Measurements from ENCODE around the gene EFL1.

EFL1 gene

DNA sequence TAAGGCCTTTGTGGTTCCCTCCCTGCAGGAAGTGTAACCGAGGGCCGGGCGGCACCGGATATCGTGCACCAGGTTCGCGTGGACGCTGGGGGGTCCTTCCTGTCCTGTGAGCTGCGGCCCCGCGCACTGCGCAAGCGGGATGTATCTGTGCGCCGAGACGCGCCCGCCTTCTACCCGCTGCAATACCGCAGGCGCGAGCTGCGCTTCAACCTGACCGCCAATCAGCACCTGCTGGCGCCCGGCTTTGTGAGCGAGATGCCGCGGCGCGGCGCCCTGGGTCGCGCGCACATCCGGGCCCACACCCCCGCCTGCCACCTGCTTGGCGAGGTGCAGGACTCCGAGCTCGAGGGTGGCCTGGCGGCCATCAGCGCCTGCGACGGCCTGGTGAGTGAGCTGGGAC lies 36.0 kb upstream of the EFL1 start:
- Histone ChIP-seq H3K27ac (ENCODE audit: low read depth, low read length) (no peak overlapping the region), H3K79me1 (ENCODE audit: low read length) (no peaks in the 10 kb centered on the region), H3K4ac (ENCODE audit: low read depth, low read length) (no peak overlapping the region), H3K4me1 (ENCODE audit: control insufficient read depth in 1 of 2, insufficient read depth in 2 of 2, low read length in 2 of 2) (no peaks in the 10 kb centered on the region), H4K8ac (ENCODE audit: low read depth, low read length) (no peak overlapping the region), H3K36me3 (ENCODE audit: control insufficient read depth in 1 of 2, insufficient read depth in 2 of 2, low read length in 2 of 2) (no peaks in the 10 kb centered on the region), H3K9me3 (ENCODE audit: insufficient read depth, low read depth, low read length) (no peaks in the 10 kb centered on the region), H3K79me2 (ENCODE audit: control insufficient read depth, insufficient read depth, low read length, poor library complexity) (no peaks in the 10 kb centered on the region), H2AFZ (ENCODE audit: insufficient read depth, low read length, poor library complexity) (no peak overlapping the region), H4K12ac (ENCODE audit: low read depth, low read length) (no peak overlapping the region), H4K91ac (ENCODE audit: low read depth, low read length) (no peak overlapping the region), H3K9ac (ENCODE audit: low read length) (no peak overlapping the region), H3K23ac (ENCODE audit: low read length) (no peak overlapping the region), H2BK5ac (ENCODE audit: low read depth, low read length, poor library complexity) (no peak overlapping the region), H3K18ac (ENCODE audit: low read length) (no peak overlapping the region), H3K14ac (ENCODE audit: low read length) (no peak overlapping the region), H2BK120ac (ENCODE audit: insufficient read depth, low read length, poor library complexity) (no peak overlapping the region), H2BK12ac (ENCODE audit: low read length) (no peak overlapping the region), H2AK5ac (ENCODE audit: low read length) (no peak overlapping the region), H3K27me3 (ENCODE audit: insufficient read depth, low read length) (no peaks in the 10 kb centered on the region), H3K4me2 (ENCODE audit: low read length) (no peak overlapping the region), H3K4me3 (ENCODE audit: low read depth, low read length) (no peak overlapping the region)
- no peak for DNase-seq
- WGBS (ENCODE audit: extremely low coverage, insufficient coverage, insufficient read length) = no CpG with 5 or more reads among the region's 44 CpGs

DNA sequence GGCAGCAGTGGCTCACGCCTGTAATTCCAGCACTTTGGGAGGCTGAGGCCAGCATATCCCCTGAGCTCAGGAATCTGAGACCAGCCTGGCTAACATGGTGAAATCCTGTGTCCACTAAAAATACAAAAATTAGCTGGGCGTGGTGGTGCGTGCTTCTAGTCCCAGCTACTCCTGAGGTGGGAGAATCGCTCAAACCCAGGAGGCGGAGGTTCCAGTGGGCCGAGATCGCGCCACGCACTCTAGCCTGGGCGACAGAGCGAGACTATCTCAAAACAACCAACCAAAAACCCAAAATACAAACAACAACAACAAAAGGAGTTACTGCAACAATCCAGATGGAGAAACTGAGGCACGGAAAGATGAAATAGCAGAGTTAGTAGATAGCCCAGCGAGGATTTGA lies 35.5 kb upstream of the EFL1 start:
- no peak overlapping the region for H3K9ac ChIP-seq (ENCODE audit: low read length)
- no peak overlapping the region for H4K91ac ChIP-seq (ENCODE audit: low read depth, low read length)
- no CpG with 5 or more reads among the region's 13 CpGs for WGBS (ENCODE audit: extremely low coverage, insufficient coverage, insufficient read length)

DNA sequence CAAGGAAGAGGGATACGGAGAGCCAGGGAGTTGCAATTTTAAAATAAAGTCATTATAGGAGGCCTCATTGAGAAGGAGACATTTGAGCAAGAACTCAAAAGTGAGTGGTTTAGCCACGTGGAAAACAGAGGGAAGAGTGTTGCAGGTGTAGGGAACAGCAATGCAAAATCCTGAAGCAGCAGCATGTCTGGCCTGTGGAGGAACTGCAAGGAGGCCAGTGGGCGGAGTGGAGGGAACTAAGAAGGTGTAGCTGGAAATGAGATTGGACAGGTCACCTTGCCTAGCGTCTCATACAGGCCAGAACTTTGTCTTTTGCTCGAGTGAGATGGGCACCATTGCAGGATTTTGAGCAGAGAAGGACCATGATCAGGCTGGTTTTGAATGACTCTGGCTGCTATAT lies 35.0 kb upstream of the EFL1 start:
- no peak for DNase-seq
- Histone ChIP-seq H3K9me3 (ENCODE audit: insufficient read depth, low read depth, low read length) (no peaks in the 10 kb centered on the region), H3K79me2 (ENCODE audit: control insufficient read depth, insufficient read depth, low read length, poor library complexity) (no peaks in the 10 kb centered on the region), H3K4me2 (ENCODE audit: low read length) (no peak overlapping the region), H2BK5ac (ENCODE audit: low read depth, low read length, poor library complexity) (no peak overlapping the region), H2AFZ (ENCODE audit: insufficient read depth, low read length, poor library complexity) (no peak overlapping the region), H3K79me1 (ENCODE audit: low read length) (no peaks in the 10 kb centered on the region), H4K91ac (ENCODE audit: low read depth, low read length) (no peak overlapping the region), H2BK12ac (ENCODE audit: low read length) (no peak overlapping the region), H3K18ac (ENCODE audit: low read length) (no peak overlapping the region), H2BK120ac (ENCODE audit: insufficient read depth, low read length, poor library complexity) (no peak overlapping the region), H3K23ac (ENCODE audit: low read length) (no peak overlapping the region), H4K12ac (ENCODE audit: low read depth, low read length) (no peak overlapping the region), H3K4me3 (ENCODE audit: low read depth, low read length) (no peak overlapping the region), H3K27me3 (ENCODE audit: insufficient read depth, low read length) (no peaks in the 10 kb centered on the region), H3K27ac (ENCODE audit: low read depth, low read length) (no peak overlapping the region), H3K36me3 (ENCODE audit: control insufficient read depth in 1 of 2, insufficient read depth in 2 of 2, low read length in 2 of 2) (no peaks in the 10 kb centered on the region), H3K4me1 (ENCODE audit: control insufficient read depth in 1 of 2, insufficient read depth in 2 of 2, low read length in 2 of 2) (no peaks in the 10 kb centered on the region), H2AK5ac (ENCODE audit: low read length) (no peak overlapping the region), H3K14ac (ENCODE audit: low read length) (no peak overlapping the region), H3K9ac (ENCODE audit: low read length) (no peak overlapping the region), H4K8ac (ENCODE audit: low read depth, low read length) (no peak overlapping the region), H3K4ac (ENCODE audit: low read depth, low read length) (no peak overlapping the region)
- WGBS (ENCODE audit: extremely low coverage, insufficient coverage, insufficient read length) = no CpG with 5 or more reads among the region's 5 CpGs

More for the DNA sequence above, 35.5 kb upstream of the EFL1 start:
- H3K4me1 ChIP-seq (ENCODE audit: control insufficient read depth in 1 of 2, insufficient read depth in 2 of 2, low read length in 2 of 2) = no peaks in the 10 kb centered on the region
- H3K4ac ChIP-seq (ENCODE audit: low read depth, low read length) = no peak overlapping the region
- no peak overlapping the region for H3K4me2 ChIP-seq (ENCODE audit: low read length)
- no peak overlapping the region for H2BK12ac ChIP-seq (ENCODE audit: low read length)
- no peaks in the 10 kb centered on the region for H3K79me2 ChIP-seq (ENCODE audit: control insufficient read depth, insufficient read depth, low read length, poor library complexity)
- H2AFZ ChIP-seq (ENCODE audit: insufficient read depth, low read length, poor library complexity) = no peak overlapping the region
- no peak overlapping the region for H4K8ac ChIP-seq (ENCODE audit: low read depth, low read length)
- no peak overlapping the region for H3K27ac ChIP-seq (ENCODE audit: low read depth, low read length)
- H3K23ac ChIP-seq (ENCODE audit: low read length) = no peak overlapping the region
- H3K27me3 ChIP-seq (ENCODE audit: insufficient read depth, low read length) = no peaks in the 10 kb centered on the region
- H3K4me3 ChIP-seq (ENCODE audit: low read depth, low read length) = no peak overlapping the region
- H3K36me3 ChIP-seq (ENCODE audit: control insufficient read depth in 1 of 2, insufficient read depth in 2 of 2, low read length in 2 of 2) = no peaks in the 10 kb centered on the region
- H3K18ac ChIP-seq (ENCODE audit: low read length) = no peak overlapping the region
- H2BK120ac ChIP-seq (ENCODE audit: insufficient read depth, low read length, poor library complexity) = no peak overlapping the region
- no peak overlapping the region for H3K14ac ChIP-seq (ENCODE audit: low read length)
- no peak overlapping the region for H2AK5ac ChIP-seq (ENCODE audit: low read length)
- no peaks in the 10 kb centered on the region for H3K9me3 ChIP-seq (ENCODE audit: insufficient read depth, low read depth, low read length)
- no peak for DNase-seq
- no peak overlapping the region for H2BK5ac ChIP-seq (ENCODE audit: low read depth, low read length, poor library complexity)
- H3K79me1 ChIP-seq (ENCODE audit: low read length) = no peaks in the 10 kb centered on the region
- H4K12ac ChIP-seq (ENCODE audit: low read depth, low read length) = no peak overlapping the region

DNA sequence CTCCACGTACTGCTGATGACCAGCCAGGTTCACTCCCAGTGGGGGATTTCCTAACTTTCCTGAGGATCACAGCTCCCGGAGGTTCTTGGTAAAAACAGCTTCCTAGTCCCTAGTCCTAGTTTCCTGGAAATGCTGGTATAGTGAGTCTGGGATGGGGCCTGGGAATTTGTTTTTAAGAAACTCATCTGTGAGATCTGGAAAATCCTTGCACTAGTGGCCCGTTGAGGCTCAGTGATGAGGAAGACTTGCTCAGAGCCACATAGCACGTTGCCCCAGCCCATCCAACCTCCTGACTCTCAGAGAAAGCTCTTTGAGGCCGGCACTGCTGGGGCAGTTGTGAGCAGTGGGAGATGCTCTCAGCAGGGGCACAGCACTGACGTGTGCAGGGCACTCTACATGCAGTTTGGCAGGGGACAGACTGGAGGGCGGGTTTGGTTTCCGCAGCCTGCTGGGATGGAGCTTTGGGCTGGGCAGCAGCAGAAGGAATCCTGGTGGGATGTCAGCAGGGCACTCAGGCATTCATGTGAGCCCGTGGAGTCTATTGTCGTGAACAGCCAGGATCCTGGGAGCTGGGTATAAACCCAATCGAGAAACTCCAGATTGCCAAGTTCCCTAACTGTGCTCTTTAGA lies 31.6 kb upstream of the EFL1 start:
- no peak overlapping the region for H3K4ac ChIP-seq (ENCODE audit: low read depth, low read length)
- no peak overlapping the region for H3K23ac ChIP-seq (ENCODE audit: low read length)
- no peaks in the 10 kb centered on the region for H3K9me3 ChIP-seq (ENCODE audit: insufficient read depth, low read depth, low read length)
- no peak overlapping the region for H2AK5ac ChIP-seq (ENCODE audit: low read length)
- H2BK12ac ChIP-seq (ENCODE audit: low read length) = no peak overlapping the region
- H4K12ac ChIP-seq (ENCODE audit: low read depth, low read length) = no peak overlapping the region
- no peak overlapping the region for H3K18ac ChIP-seq (ENCODE audit: low read length)
- no peak overlapping the region for H3K27ac ChIP-seq (ENCODE audit: low read depth, low read length)
- no peak overlapping the region for H4K91ac ChIP-seq (ENCODE audit: low read depth, low read length)
- no peak overlapping the region for H3K9ac ChIP-seq (ENCODE audit: low read length)
- H2BK120ac ChIP-seq (ENCODE audit: insufficient read depth, low read length, poor library complexity) = no peak overlapping the region
- no peak overlapping the region for H3K14ac ChIP-seq (ENCODE audit: low read length)
- no peak overlapping the region for H3K4me2 ChIP-seq (ENCODE audit: low read length)
- no peak for DNase-seq
- WGBS (ENCODE audit: extremely low coverage, insufficient coverage, insufficient read length) = no CpG with 5 or more reads among the region's 11 CpGs
- H2AFZ ChIP-seq (ENCODE audit: insufficient read depth, low read length, poor library complexity) = no peak overlapping the region
- H3K36me3 ChIP-seq (ENCODE audit: control insufficient read depth in 1 of 2, insufficient read depth in 2 of 2, low read length in 2 of 2) = no peaks in the 10 kb centered on the region
- no peak overlapping the region for H2BK5ac ChIP-seq (ENCODE audit: low read depth, low read length, poor library complexity)
- no peaks in the 10 kb centered on the region for H3K27me3 ChIP-seq (ENCODE audit: insufficient read depth, low read length)
- H3K79me2 ChIP-seq (ENCODE audit: control insufficient read depth, insufficient read depth, low read length, poor library complexity) = no peaks in the 10 kb centered on the region
- H3K79me1 ChIP-seq (ENCODE audit: low read length) = no peaks in the 10 kb centered on the region
- H4K8ac ChIP-seq (ENCODE audit: low read depth, low read length) = no peak overlapping the region
- H3K4me3 ChIP-seq (ENCODE audit: low read depth, low read length) = no peak overlapping the region
- no peaks in the 10 kb centered on the region for H3K4me1 ChIP-seq (ENCODE audit: control insufficient read depth in 1 of 2, insufficient read depth in 2 of 2, low read length in 2 of 2)

All from trophoblast cell (in vitro differentiated cells and primary cell).